GM10248 (cell line): Measurements from ENCODE around the gene COL4A2.
"Not testable (repeated sequence)": the region's sequence is repeated elsewhere in the genome, so short reads cannot be mapped to it uniquely, and the experiment has no call there.

Experiments used
- CTCF ChIA-PET: fragments of 300-600 bp; sonication (Branson Sonifier 250); formaldehyde crosslinking; extraction: SDS; loops from one replicate; lab custom pipeline; 2021; ENCODE audit warnings: antibody characterized with exemption; lab: Yijun Ruan, JAX
- POLR2A ChIA-PET: fragments of 350-650 bp; sonication (Branson Sonifier 250); formaldehyde crosslinking; extraction: SDS; loops from one replicate; lab custom pipeline; 2020; ENCODE audit warnings: antibody characterized with exemption; lab: Yijun Ruan, JAX
- DNase-seq: peaks from one replicate; pipeline ENCODE4 v3.0.0; 2012; ENCODE audit errors: extremely low spot score
- TF ChIP-seq, protein P1 (sequence below): IDR thresholded peaks from 2 replicates; pipeline ENCODE4 v1.5.1; 2012; ENCODE audit warnings: mild to moderate bottlenecking, low read depth; ENCODE audit errors: extremely low read depth, missing control alignments, control extremely low read depth

COL4A2 gene

DNA sequence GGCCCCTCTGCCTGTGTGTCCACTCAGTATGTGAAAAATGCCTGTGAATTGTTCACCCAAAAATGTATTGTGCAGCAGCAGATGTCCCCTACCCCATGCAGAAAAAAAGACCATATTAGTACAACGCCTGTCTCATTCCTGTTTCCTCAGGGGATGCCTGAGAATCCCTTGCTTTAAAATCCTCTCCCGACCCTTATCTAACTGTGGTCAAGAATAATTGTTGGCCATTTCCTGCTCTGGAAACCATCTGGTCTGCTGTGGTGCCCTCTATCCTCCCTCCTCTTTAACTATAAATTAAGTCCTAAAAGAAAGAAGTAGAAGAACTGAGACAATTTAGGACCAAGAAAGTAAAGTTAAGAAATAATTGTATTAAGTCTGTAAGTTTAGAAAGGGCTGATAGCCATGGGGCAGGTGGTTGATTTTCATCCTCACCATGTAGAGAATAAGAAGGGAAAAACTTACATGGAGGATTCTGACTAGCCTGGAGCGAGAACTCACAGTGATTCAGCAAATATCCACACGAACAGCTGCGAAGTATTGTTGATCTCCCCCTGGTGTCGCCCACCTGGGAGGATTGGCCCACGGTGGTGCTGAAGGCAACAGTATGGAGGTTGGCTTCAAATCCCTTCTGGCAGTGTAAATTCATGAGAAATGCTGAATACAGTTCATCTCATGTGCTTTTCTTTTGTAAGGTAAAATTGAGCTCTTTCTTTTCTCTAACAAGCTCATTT is 85.6 kb downstream of the COL4A2 start:
- DNase-seq, result no peak
- CTCF ChIA-PET, result interaction anchor here (1.1 kb wide), 1 partner anchor 19 kb away, joined by 5 read pairs; no protein-coding TSS in a partner anchor
- POLR2A ChIA-PET, result no interaction called here
- TF ChIP-seq, protein P1, sequence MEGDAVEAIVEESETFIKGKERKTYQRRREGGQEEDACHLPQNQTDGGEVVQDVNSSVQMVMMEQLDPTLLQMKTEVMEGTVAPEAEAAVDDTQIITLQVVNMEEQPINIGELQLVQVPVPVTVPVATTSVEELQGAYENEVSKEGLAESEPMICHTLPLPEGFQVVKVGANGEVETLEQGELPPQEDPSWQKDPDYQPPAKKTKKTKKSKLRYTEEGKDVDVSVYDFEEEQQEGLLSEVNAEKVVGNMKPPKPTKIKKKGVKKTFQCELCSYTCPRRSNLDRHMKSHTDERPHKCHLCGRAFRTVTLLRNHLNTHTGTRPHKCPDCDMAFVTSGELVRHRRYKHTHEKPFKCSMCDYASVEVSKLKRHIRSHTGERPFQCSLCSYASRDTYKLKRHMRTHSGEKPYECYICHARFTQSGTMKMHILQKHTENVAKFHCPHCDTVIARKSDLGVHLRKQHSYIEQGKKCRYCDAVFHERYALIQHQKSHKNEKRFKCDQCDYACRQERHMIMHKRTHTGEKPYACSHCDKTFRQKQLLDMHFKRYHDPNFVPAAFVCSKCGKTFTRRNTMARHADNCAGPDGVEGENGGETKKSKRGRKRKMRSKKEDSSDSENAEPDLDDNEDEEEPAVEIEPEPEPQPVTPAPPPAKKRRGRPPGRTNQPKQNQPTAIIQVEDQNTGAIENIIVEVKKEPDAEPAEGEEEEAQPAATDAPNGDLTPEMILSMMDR, result no peak

DNA sequence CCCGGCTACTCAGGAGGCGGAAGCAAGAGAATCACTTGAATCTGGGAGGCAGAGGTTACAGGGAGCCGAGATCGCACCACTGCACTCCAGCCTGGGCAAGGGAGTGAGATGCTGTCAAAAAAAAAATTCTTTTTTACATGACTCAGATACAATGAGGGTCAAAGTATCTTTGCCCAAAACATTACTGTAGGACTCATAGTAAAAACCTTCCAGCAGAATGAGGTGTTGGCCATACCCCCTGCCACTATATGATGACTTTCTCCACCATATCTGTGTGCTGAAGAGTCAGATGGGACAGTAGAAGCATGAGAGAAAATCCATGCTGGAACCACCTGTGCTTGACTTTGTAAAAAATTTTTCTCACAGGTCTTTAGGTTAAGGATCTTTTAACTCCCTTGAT is 86.7 kb downstream of the COL4A2 start:
- ChIA-PET CTCF (interaction anchor here (1.1 kb wide), 1 partner anchor 18 kb away, joined by 5 read pairs; no protein-coding TSS in a partner anchor), POLR2A (no interaction called here)
- DNase-seq, result no peak
- TF ChIP-seq, protein P1, result no peak

DNA sequence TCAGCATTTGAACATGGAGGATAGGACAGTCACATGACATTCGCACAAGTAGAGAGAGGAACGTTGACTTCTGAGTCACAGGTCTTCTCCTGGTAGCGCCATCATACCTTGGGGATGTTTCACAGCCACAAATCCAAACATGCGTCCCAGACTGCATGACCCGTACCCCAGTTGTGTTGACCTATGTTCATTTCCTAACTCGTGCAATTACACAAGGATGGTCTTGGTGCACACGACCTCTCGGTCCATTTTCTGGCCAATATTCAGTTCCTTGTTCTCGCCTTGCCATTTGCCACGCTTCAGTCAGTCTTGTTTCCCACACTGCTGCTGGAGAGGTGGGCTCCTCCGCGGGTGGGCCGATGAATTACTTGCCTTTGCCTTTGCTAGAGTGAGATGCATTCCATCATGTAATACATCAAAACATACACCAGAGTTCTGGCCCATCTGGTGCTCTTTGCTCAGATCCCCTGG is 87.3 kb downstream of the COL4A2 start:
- ChIA-PET POLR2A (no interaction called here), CTCF (no interaction called here)
- TF ChIP-seq, protein P1, result no peak
- no peak for DNase-seq

- CTCF ChIA-PET, POLR2A ChIA-PET, DNase-seq: not testable (repeated sequence)
Observed at GRCh38 chr13:110395616-110396015, 88.5 kb downstream of the COL4A2 start.

- ChIA-PET CTCF (no interaction called here), POLR2A (no interaction called here)
- TF ChIP-seq, protein P1, result no peak
- no peak for DNase-seq
Observed at GRCh38 chr13:110396476-110396875, 89.4 kb downstream of the COL4A2 start.

GRCh38 chr13:110396913-110397381 is 89.9 kb downstream of the COL4A2 start:
- POLR2A ChIA-PET, result no interaction called here
- TF ChIP-seq, protein P1, result no peak
- DNase-seq, result no peak
- CTCF ChIA-PET, result no interaction called here

- TF ChIP-seq, protein P1, result no peak
Observed at GRCh38 chr13:110397436-110398115, 90.5 kb downstream of the COL4A2 start.

More at GRCh38 chr13:110397436-110398115, 90.5 kb downstream of the COL4A2 start:
- ChIA-PET CTCF (no interaction called here), POLR2A (no interaction called here)
- DNase-seq, result no peak
